ENCODE measurements around the gene RASSF8.

- TF ChIP-seq CTCF (IDR thresholded peaks at IDR 0.05) (no peak), POLR2A (IDR thresholded peaks at IDR 0.05) (no peak)
These were observed 84.9 kb downstream of the RASSF8 start for GRCh38 chr12:26043135-26044006.

All from heart left ventricle (tissue), 13 donors.